H1 (cell line): Measurements from ENCODE around the gene RXRA. TPM values are rescaled to one million over a fixed set of nuclear protein-coding genes. Genes with fewer than 3 reads are reported as not detected.

Experiments
- CTCF ChIA-PET: fragments of 300-600 bp; sonication (Branson Sonifier 250); formaldehyde crosslinking; loops from one replicate; lab custom pipeline; 2021; ENCODE audit not compliant: partially characterized antibody; lab: Charles Lee
- POLR2A ChIA-PET: fragments of 300-600 bp; sonication (Branson Sonifier 250); formaldehyde crosslinking; loops from one replicate; lab custom pipeline; 2021; ENCODE audit warnings: inconsistent platforms; ENCODE audit not compliant: partially characterized antibody; lab: Charles Lee
- DNase-seq, 2 experiments: peaks; one replicate each; pipeline versions ENCODE4 v3.0.0 to v3.0.0-alpha.2; 2010 to 2022; ENCODE audit warnings: low spot score in 2 of 2, low read depth in 1 of 2, mixed read lengths in 1 of 2
- FAIRE-seq: peaks from 2 replicates; lab custom pipeline; 2011; peaks lifted over from hg19 to GRCh38; lab: Jason Lieb, UNC
- H2AFZ ChIP-seq: 2 replicates; pipeline ENCODE4 v1.8.1; 2012; ENCODE audit warnings: low read length, inconsistent platforms
- H2AK5ac ChIP-seq: 2 replicates; pipeline ENCODE4 v1.6.1; 2013; ENCODE audit warnings: low read depth, low read length
- H2BK120ac ChIP-seq: replicated peaks from 2 replicates; pipeline ENCODE3; 2013; ENCODE audit warnings: low read depth, low read length, inconsistent platforms
- H2BK12ac ChIP-seq: 2 replicates; pipeline ENCODE4 v1.6.1; 2013; ENCODE audit warnings: low read depth, low read length
- H2BK15ac ChIP-seq: 2 replicates; pipeline ENCODE4 v1.6.1; 2013; ENCODE audit warnings: low read length
- H2BK20ac ChIP-seq: 2 replicates; pipeline ENCODE4 v1.6.1; 2013; ENCODE audit warnings: low read length
- H2BK5ac ChIP-seq: 2 replicates; pipeline ENCODE4 v1.6.1; 2013; ENCODE audit warnings: low read depth, low read length
- H3K14ac ChIP-seq: 2 replicates; pipeline ENCODE4 v1.6.1; 2013; ENCODE audit warnings: inconsistent platforms; ENCODE audit not compliant: insufficient read length
- H3K18ac ChIP-seq: 2 replicates; pipeline ENCODE4 v1.6.1; 2013; ENCODE audit warnings: low read length; ENCODE audit errors: extremely low read depth
- H3K23ac ChIP-seq: 2 replicates; pipeline ENCODE4 v1.6.1; 2013; ENCODE audit warnings: inconsistent platforms; ENCODE audit not compliant: insufficient read length
- H3K23me2 ChIP-seq: 2 replicates; pipeline ENCODE4 v1.6.1; 2013; ENCODE audit warnings: low read depth, low read length
- H3K27ac ChIP-seq: 2 replicates; pipeline ENCODE4 v1.6.1; 2011; ENCODE audit warnings: low read depth, low read length, inconsistent platforms
- H3K27me3 ChIP-seq, 4 experiments: replicated peaks in 1 of 4; 1 replicate in 1 of 4; 2 replicates in 3 of 4; pipeline versions ENCODE4 v1.6.1 to v1.8.1; 2011 to 2013; ENCODE audit warnings: low read length in 3 of 4, mild to moderate bottlenecking in 3 of 4, inconsistent platforms in 2 of 4, mixed read lengths in 2 of 4, moderate library complexity in 1 of 4; ENCODE audit not compliant: control insufficient read depth in 3 of 4, insufficient read depth in 3 of 4; ENCODE audit errors: extremely low read depth in 1 of 4
- H3K36me3 ChIP-seq, 4 experiments: 2 replicates each; pipeline versions ENCODE4 v1.6.1 to v1.8.1; 2011 to 2013; ENCODE audit warnings: mild to moderate bottlenecking in 4 of 4, low read length in 3 of 4, moderate library complexity in 2 of 4, control low read depth in 1 of 4, inconsistent platforms in 1 of 4; ENCODE audit not compliant: insufficient read depth in 4 of 4, control insufficient read depth in 2 of 4
- H3K4ac ChIP-seq: replicated peaks from 2 replicates; pipeline ENCODE3; 2013; ENCODE audit warnings: low read length, low read depth, mixed read lengths, inconsistent platforms; ENCODE audit not compliant: insufficient read length
- H3K4me1 ChIP-seq, 4 experiments: replicated peaks in 1 of 4; 1 replicate in 1 of 4; 2 replicates in 3 of 4; pipeline versions ENCODE4 v1.6.1 to v1.8.1; 2011 to 2013; ENCODE audit warnings: low read length in 3 of 4, inconsistent platforms in 2 of 4, mixed read lengths in 1 of 4; ENCODE audit not compliant: insufficient read depth in 4 of 4, control insufficient read depth in 3 of 4
- H3K4me2 ChIP-seq, 2 experiments: 2 replicates each; pipeline versions ENCODE4 v1.6.1 to v1.8.1; 2011 to 2013; ENCODE audit warnings: low read depth in 2 of 2, low read length in 2 of 2, control low read depth in 1 of 2, inconsistent platforms in 1 of 2, mild to moderate bottlenecking in 1 of 2; ENCODE audit not compliant: insufficient read depth in 1 of 2
- H3K4me3 ChIP-seq, 4 experiments: fragments of 200-600, 300-600 bp in 1 of 4; sonication (generic), shearing (Covaris generic), sonication (Bioruptor Twin) in 1 of 4; 2 replicates each; pipeline versions ENCODE4 v1.5.1 to v1.8.1; 2011 to 2016; ENCODE audit warnings: low read length in 4 of 4, low read depth in 3 of 4, control low read depth in 2 of 4, inconsistent platforms in 2 of 4, mild to moderate bottlenecking in 2 of 4, mixed read lengths in 1 of 4, moderate library complexity in 1 of 4; ENCODE audit not compliant: insufficient read depth in 2 of 4; ENCODE audit errors: extremely low read depth in 1 of 4
- H3K56ac ChIP-seq: replicated peaks from 2 replicates; pipeline ENCODE3; 2013; ENCODE audit warnings: low read depth, mild to moderate bottlenecking, mixed read lengths, low read length, inconsistent platforms; ENCODE audit not compliant: insufficient read length
- H3K79me1 ChIP-seq: 2 replicates; pipeline ENCODE4 v1.6.1; 2013; ENCODE audit warnings: low read depth, low read length, control low read depth
- H3K79me2 ChIP-seq, 2 experiments: 2 replicates each; pipeline versions ENCODE4 v1.6.1 to v1.8.1; 2012 to 2013; ENCODE audit warnings: low read length in 2 of 2, mild to moderate bottlenecking in 2 of 2, inconsistent platforms in 1 of 2; ENCODE audit not compliant: insufficient read depth in 2 of 2, control insufficient read depth in 1 of 2
- H3K9ac ChIP-seq, 4 experiments: replicated peaks in 1 of 4; 1 replicate in 1 of 4; 2 replicates in 3 of 4; pipeline versions ENCODE4 v1.6.1 to v1.8.1; 2011 to 2013; ENCODE audit warnings: low read depth in 3 of 4, low read length in 3 of 4, control low read depth in 2 of 4, mild to moderate bottlenecking in 2 of 4, moderate library complexity in 2 of 4, inconsistent platforms in 1 of 4; ENCODE audit errors: extremely low read depth in 1 of 4
- H3K9me3 ChIP-seq, 2 experiments: 2 replicates each; pipeline versions ENCODE4 v1.6.1 to v1.8.1; 2012 to 2013; ENCODE audit warnings: mild to moderate bottlenecking in 2 of 2, moderate library complexity in 2 of 2, control low read depth in 1 of 2, inconsistent platforms in 1 of 2, low read depth in 1 of 2, low read length in 1 of 2, mixed read lengths in 1 of 2; ENCODE audit not compliant: insufficient read depth in 2 of 2
- H4K20me1 ChIP-seq, 2 experiments: replicated peaks in 1 of 2; 2 replicates each; pipeline versions ENCODE3 to v1.8.1; 2011 to 2013; ENCODE audit warnings: inconsistent platforms in 2 of 2, low read length in 2 of 2, mild to moderate bottlenecking in 1 of 2; ENCODE audit not compliant: insufficient read depth in 2 of 2, control insufficient read depth in 1 of 2
- H4K5ac ChIP-seq: 2 replicates; pipeline ENCODE4 v1.6.1; 2013; ENCODE audit warnings: low read length, low read depth, mixed read lengths, inconsistent platforms; ENCODE audit not compliant: insufficient read length
- H4K8ac ChIP-seq: 2 replicates; pipeline ENCODE4 v1.8.0; 2013; ENCODE audit warnings: mild to moderate bottlenecking, moderate library complexity, low read length, inconsistent platforms; ENCODE audit not compliant: insufficient read depth; ENCODE audit errors: extremely low read depth
- H4K91ac ChIP-seq: replicated peaks from 2 replicates; pipeline ENCODE3; 2013; ENCODE audit warnings: low read length, mixed read lengths, inconsistent platforms; ENCODE audit not compliant: insufficient read length
- BCL11A ChIP-seq, 2 experiments: IDR thresholded peaks; one replicate each; pipeline ENCODE4 v1.6.1; 2011; ENCODE audit warnings: low read depth in 2 of 2, low read length in 2 of 2, mild to moderate bottlenecking in 2 of 2
- CBX5 ChIP-seq: fragments of 300-800, 300-1000 bp; sonication (generic); IDR thresholded peaks from 2 replicates; pipeline ENCODE4 v1.7.1; 2016; ENCODE audit warnings: antibody characterized with exemption, low read length, low read depth
- EZH2 ChIP-seq: fragments of 200-600 bp; sonication (generic); IDR thresholded peaks from 2 replicates; pipeline ENCODE4 v1.7.1; 2012; ENCODE audit warnings: low read depth, mild to moderate bottlenecking, moderate library complexity, low read length, inconsistent platforms; ENCODE audit not compliant: severe bottlenecking
- GABPA ChIP-seq: IDR thresholded peaks from 2 replicates; pipeline ENCODE4 v1.6.1; 2011; ENCODE audit warnings: mild to moderate bottlenecking, low read length, moderate library complexity, borderline replicate concordance; ENCODE audit not compliant: insufficient read depth
- KDM5A ChIP-seq: fragments of 200-600 bp; IDR thresholded peaks from 2 replicates; pipeline ENCODE4 v1.7.1; 2012; ENCODE audit warnings: mild to moderate bottlenecking, low read length, inconsistent platforms, mixed read lengths
- WGBS, 2 experiments: shearing (Covaris generic) in 1 of 2; methylation state at CpG; one replicate each; pipeline versions ENCODE4 v1.1.6 to v1.1.7; 2013 to 2015; ENCODE audit warnings: low lambda C conversion rate in 2 of 2, mixed read lengths in 2 of 2, inconsistent platforms in 1 of 2, low coverage in 1 of 2, missing lambda C conversion rate in 1 of 2; ENCODE audit not compliant: insufficient replicate concordance in 2 of 2, insufficient coverage in 1 of 2, insufficient read length in 1 of 2; ENCODE audit errors: extremely low coverage in 1 of 2, missing lambda C conversion rate in 1 of 2; 5-methylcytosine and 5-hydroxymethylcytosine counted together
- polyA plus RNA-seq, 7 experiments: library from polyadenylated mRNA; depleted of rRNA in 3 of 7; stranded (reverse) in 5 of 7; unstranded in 2 of 7; fragments of >200 nt in 5 of 7; fragments of 200-250 nt in 2 of 7; gene quantifications; 1 replicate in 5 of 7; 2 replicates in 1 of 7; 4 replicates in 1 of 7; pipeline versions ENCODE4 v1.2.1 to v1.2.3, GENCODE V29; 2011 to 2013; ENCODE audit warnings: missing spikeins in 2 of 7, mixed read lengths in 2 of 7
- total RNA-seq: library from RNA; stranded (reverse); fragmentation: NEBNext Ultra II Directional; extraction: Animal tissue kit (Norgen Biotek cat#: 25700); gene quantifications from 2 replicates; pipeline ENCODE4 v1.2.1, GENCODE V29; 2021
- TF ChIP-seq, protein P1 (sequence below): IDR thresholded peaks from 2 replicates; pipeline ENCODE4 v1.6.1; 2012; ENCODE audit warnings: inconsistent platforms

RXRA gene
- total and polyA plus RNA-seq, 2 of the 8 experiments (the other 6 are each of a cell fraction or from before 2014, with no cell fraction given): 9.8 to 29.4 TPM

DNA sequence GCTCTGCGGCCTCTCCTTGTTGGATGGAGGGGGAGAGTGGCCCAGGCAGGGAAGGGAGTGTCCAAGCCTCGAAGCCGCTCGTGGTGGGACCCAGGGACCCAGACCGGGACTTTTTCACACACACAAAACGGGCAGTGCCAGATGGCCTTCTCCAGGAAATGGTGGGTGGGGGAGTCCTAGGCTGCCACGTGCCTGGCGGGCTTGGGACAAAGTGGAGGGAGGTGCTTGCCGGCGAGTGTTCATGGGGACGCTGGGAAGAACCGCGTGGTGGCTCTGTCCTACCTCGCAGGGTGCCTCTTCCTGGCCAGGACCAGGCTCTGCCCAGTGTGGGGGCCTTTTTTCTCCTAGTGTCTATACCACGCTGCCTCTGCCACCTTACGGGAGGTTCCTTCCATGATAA is 160.3 kb downstream of the RXRA start:
- POLR2A ChIA-PET: no interaction called here
- Histone ChIP-seq H3K27me3 (no peaks in the 10 kb centered on the region), H2AFZ (no peak overlapping the region), H2BK20ac (no peak overlapping the region), H2BK5ac (no peak overlapping the region), H2BK12ac (no peak overlapping the region), H3K4me1 (no peaks in the 10 kb centered on the region), H3K4me3 (no peak overlapping the region), H3K9me3 (no peaks in the 10 kb centered on the region), H2BK15ac (no peak overlapping the region), H3K4me2 (no peak overlapping the region), H3K23me2 (no peaks in the 10 kb centered on the region), H3K18ac (no peak overlapping the region), H4K20me1 (peaks cover 0 to 2% of the 10 kb centered on the region in 2 experiments), H4K91ac (no peak overlapping the region), H3K4ac (peak overlapping the region; percentile 73), H3K9ac (no peak overlapping the region), H3K56ac (no peak overlapping the region)
- DNase-seq (no peak), FAIRE-seq (no peak)
- 87% methylated on average over 16 of the region's 16 CpGs; no CpG with 5 or more reads in 1 of the 2 experiments for WGBS, 2 experiments
- CTCF ChIA-PET: interaction anchor here (1.0 kb wide), 1 partner anchor 15 kb away, joined by 3 read pairs; no protein-coding TSS in a partner anchor
- no peak for TF ChIP-seq EZH2
- TF ChIP-seq, protein P1, sequence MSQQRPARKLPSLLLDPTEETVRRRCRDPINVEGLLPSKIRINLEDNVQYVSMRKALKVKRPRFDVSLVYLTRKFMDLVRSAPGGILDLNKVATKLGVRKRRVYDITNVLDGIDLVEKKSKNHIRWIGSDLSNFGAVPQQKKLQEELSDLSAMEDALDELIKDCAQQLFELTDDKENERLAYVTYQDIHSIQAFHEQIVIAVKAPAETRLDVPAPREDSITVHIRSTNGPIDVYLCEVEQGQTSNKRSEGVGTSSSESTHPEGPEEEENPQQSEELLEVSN: no peak
- no peak for TF ChIP-seq GABPA
- no peak for TF ChIP-seq BCL11A (IDR thresholded peaks at IDR 0.05; ENCODE audit: low read depth in 2 of 2, low read length in 2 of 2)
- no peak for TF ChIP-seq KDM5A
- no peak for TF ChIP-seq CBX5
- TF ChIP-seq, all 59 proteins: peak for 0
- no peak overlapping the region for H4K8ac ChIP-seq
- H3K27ac ChIP-seq: no peak overlapping the region
- no peak overlapping the region for H4K5ac ChIP-seq
- no peak overlapping the region for H2AK5ac ChIP-seq
- no peaks in the 10 kb centered on the region for H3K36me3 ChIP-seq
- H3K79me1 ChIP-seq: no peaks in the 10 kb centered on the region; the same call in 1 of the 2 replicates
- H3K23ac ChIP-seq: no peak overlapping the region
- H2BK120ac ChIP-seq: no peak overlapping the region
- no peaks in the 10 kb centered on the region for H3K79me2 ChIP-seq
- no peak overlapping the region for H3K14ac ChIP-seq
